Ishikawa (cell line): ENCODE data around the gene ATP1A1.

Source experiments
- CREB1 ChIP-seq: IDR thresholded peaks from 2 replicates; pipeline ENCODE4 v1.6.1; 2012; ENCODE audit warnings: low read depth
- TAF1 ChIP-seq: IDR thresholded peaks from 2 replicates; pipeline ENCODE4 v1.6.1; 2012; ENCODE audit warnings: low read depth, mild to moderate bottlenecking
- TF ChIP-seq, protein P1 (sequence below): IDR thresholded peaks from 2 replicates; pipeline ENCODE4 v1.6.1; 2012; ENCODE audit warnings: low read depth, mild to moderate bottlenecking
- TF ChIP-seq, protein P2 (sequence below): IDR thresholded peaks from 2 replicates; pipeline ENCODE4 v1.6.1; 2012

GRCh38 chr1:116389686-116390085 lies 16.6 kb downstream of the ATP1A1 start:
- no peak for TF ChIP-seq TAF1
- no peak for TF ChIP-seq CREB1
- TF ChIP-seq, protein P1, sequence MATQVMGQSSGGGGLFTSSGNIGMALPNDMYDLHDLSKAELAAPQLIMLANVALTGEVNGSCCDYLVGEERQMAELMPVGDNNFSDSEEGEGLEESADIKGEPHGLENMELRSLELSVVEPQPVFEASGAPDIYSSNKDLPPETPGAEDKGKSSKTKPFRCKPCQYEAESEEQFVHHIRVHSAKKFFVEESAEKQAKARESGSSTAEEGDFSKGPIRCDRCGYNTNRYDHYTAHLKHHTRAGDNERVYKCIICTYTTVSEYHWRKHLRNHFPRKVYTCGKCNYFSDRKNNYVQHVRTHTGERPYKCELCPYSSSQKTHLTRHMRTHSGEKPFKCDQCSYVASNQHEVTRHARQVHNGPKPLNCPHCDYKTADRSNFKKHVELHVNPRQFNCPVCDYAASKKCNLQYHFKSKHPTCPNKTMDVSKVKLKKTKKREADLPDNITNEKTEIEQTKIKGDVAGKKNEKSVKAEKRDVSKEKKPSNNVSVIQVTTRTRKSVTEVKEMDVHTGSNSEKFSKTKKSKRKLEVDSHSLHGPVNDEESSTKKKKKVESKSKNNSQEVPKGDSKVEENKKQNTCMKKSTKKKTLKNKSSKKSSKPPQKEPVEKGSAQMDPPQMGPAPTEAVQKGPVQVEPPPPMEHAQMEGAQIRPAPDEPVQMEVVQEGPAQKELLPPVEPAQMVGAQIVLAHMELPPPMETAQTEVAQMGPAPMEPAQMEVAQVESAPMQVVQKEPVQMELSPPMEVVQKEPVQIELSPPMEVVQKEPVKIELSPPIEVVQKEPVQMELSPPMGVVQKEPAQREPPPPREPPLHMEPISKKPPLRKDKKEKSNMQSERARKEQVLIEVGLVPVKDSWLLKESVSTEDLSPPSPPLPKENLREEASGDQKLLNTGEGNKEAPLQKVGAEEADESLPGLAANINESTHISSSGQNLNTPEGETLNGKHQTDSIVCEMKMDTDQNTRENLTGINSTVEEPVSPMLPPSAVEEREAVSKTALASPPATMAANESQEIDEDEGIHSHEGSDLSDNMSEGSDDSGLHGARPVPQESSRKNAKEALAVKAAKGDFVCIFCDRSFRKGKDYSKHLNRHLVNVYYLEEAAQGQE, result no peak
- TF ChIP-seq, protein P2, sequence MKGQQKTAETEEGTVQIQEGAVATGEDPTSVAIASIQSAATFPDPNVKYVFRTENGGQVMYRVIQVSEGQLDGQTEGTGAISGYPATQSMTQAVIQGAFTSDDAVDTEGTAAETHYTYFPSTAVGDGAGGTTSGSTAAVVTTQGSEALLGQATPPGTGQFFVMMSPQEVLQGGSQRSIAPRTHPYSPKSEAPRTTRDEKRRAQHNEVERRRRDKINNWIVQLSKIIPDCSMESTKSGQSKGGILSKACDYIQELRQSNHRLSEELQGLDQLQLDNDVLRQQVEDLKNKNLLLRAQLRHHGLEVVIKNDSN, result no peak
